ENCODE measurements around the gene SNAP91.

DNA sequence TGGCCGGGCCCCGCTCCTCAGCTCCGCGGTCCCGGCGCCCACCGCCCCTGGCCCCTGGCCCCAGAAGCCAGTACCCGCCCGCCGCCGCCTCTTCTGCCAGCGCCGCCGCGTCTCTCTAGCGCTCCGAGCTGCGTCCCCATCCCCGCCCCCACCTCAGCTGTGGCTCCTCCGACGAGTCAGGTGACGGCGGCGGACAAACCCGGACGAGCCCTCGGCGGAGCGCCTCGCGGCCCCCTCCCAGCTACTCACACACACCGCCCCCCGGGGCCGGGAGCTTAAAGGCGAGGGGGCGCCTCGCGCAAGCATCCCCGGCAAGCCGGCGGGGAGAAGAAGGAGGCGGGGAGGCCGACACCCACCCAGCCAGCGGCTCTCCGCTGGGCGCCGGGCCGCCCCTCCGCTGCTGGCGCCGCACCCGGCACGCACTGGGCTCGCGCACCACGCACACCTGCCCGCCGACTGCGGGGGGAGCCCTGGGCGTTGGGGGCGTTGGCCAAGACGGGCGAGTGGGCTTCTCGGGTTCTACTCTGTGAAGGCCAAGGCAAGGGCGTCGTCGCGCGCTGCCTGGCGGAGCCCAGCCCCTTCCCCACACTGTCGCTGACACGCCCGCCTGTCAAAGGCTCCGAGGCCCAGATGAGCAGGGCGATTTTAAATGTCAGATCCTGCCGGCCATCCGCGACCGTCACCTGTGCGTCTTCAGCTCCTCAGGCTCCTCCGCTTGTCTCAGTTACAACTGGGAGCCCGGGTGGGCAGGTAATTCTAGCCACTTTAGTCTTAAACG, at the start of gene SNAP91:
- TF ChIP-seq, protein P1, sequence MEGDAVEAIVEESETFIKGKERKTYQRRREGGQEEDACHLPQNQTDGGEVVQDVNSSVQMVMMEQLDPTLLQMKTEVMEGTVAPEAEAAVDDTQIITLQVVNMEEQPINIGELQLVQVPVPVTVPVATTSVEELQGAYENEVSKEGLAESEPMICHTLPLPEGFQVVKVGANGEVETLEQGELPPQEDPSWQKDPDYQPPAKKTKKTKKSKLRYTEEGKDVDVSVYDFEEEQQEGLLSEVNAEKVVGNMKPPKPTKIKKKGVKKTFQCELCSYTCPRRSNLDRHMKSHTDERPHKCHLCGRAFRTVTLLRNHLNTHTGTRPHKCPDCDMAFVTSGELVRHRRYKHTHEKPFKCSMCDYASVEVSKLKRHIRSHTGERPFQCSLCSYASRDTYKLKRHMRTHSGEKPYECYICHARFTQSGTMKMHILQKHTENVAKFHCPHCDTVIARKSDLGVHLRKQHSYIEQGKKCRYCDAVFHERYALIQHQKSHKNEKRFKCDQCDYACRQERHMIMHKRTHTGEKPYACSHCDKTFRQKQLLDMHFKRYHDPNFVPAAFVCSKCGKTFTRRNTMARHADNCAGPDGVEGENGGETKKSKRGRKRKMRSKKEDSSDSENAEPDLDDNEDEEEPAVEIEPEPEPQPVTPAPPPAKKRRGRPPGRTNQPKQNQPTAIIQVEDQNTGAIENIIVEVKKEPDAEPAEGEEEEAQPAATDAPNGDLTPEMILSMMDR (IDR thresholded peaks at IDR 0.05) = no peak
- no peak for TF ChIP-seq EP300 (IDR thresholded peaks at IDR 0.05)

All from ovary (tissue), 3 donors.